Measurements from ENCODE around the gene PELI2. TPM values are rescaled to one million over a fixed set of nuclear protein-coding genes. Genes with fewer than 3 reads are reported as not detected.

PELI2 gene
- total RNA-seq, 1 experiment from 2014 or later, result 23.5 TPM

GRCh38 chr14:56318393-56319115, 200.3 kb downstream of the PELI2 start:
- H3K27me3 Mint-ChIP-seq (ENCODE audit: low read depth), result no peaks in the 10 kb centered on the region
- H3K27ac Mint-ChIP-seq, result no peak overlapping the region
- peaks cover 17% of the 10 kb centered on the region for H3K36me3 Mint-ChIP-seq
- no peaks in the 10 kb centered on the region for H3K4me1 Mint-ChIP-seq
- ATAC-seq (no peak), DNase-seq (ENCODE audit: low spot score) (no peak)
- ChIA-PET POLR2A (no interaction called here), CTCF (no interaction called here)
- no peak overlapping the region for H3K4me3 Mint-ChIP-seq
- H3K9me3 Mint-ChIP-seq, result peaks cover 23% of the 10 kb centered on the region
- no peak for TF ChIP-seq ERG (CRISPR knock-in tag; IDR thresholded peaks at IDR 0.05)
- TF ChIP-seq SMAD3 (CRISPR knock-in tag; IDR thresholded peaks at IDR 0.05; ENCODE audit: borderline replicate concordance), result no peak
- TF ChIP-seq JAZF1 (CRISPR knock-in tag; IDR thresholded peaks at IDR 0.05), result no peak
- TF ChIP-seq IRF1 (CRISPR knock-in tag; IDR thresholded peaks at IDR 0.05), result no peak
- no peak for TF ChIP-seq GRHL2 (CRISPR knock-in tag; IDR thresholded peaks at IDR 0.05; ENCODE audit: insufficient replicate concordance, severe bottlenecking)
- no peak for TF ChIP-seq MYBL2 (CRISPR knock-in tag; IDR thresholded peaks at IDR 0.05)
- TF ChIP-seq ZNF425 (CRISPR knock-in tag; conservative IDR thresholded peaks at IDR 0.05), result no peak
- no peak for TF ChIP-seq AFF4 (CRISPR knock-in tag; IDR thresholded peaks at IDR 0.05; ENCODE audit: borderline replicate concordance)
- no peak for TF ChIP-seq ZNF263 (CRISPR knock-in tag; IDR thresholded peaks at IDR 0.05; ENCODE audit: low read depth)
- no peak for TF ChIP-seq PREB (CRISPR knock-in tag; IDR thresholded peaks at IDR 0.05; ENCODE audit: borderline replicate concordance)
- no peak for TF ChIP-seq ATF6 (CRISPR knock-in tag; IDR thresholded peaks at IDR 0.05)
- TF ChIP-seq USF2 (CRISPR knock-in tag; IDR thresholded peaks at IDR 0.05), result no peak
- no peak for TF ChIP-seq ARID4B (CRISPR knock-in tag; IDR thresholded peaks at IDR 0.05; ENCODE audit: borderline replicate concordance)
- no peak for TF ChIP-seq RELA (CRISPR knock-in tag; IDR thresholded peaks at IDR 0.05; ENCODE audit: borderline replicate concordance)
- TF ChIP-seq ZNF416 (CRISPR knock-in tag; IDR thresholded peaks at IDR 0.05), result no peak
- TF ChIP-seq NFE2L1 (CRISPR knock-in tag; IDR thresholded peaks at IDR 0.05), result no peak

All from WTC11 (cell line).